Measurements from ENCODE around the gene CTR9.

The CTR9 gene

DNA sequence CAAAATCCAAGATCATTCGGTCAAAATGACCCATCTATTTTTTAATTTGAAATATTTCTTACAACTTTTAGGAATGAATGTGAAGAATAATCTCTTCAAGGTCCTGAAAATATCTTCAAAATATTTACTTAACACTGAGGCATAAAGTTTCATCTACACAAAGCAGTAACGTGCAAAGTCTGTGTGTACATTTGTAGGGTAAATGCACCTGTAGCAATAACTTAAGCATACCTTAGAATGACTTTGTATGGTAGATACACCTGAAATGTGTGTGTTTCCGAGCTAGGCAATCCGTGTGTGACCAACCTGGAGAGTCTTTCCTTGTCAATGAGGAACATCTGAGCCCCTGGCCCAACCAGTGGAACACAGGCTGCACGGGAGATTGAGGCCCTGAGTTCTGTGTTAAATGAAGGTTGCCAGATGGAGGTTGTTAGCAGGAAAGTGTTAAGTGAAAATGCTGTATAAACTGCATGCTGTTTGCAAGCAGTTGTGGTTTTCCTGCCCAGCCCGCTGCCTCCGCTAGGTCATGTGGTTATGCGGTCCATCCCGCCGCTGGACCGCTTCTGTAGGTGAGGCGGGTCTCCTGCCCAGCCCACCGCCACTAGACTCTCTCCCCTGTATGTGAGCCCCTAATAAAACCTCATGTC is 7.6 kb upstream of the CTR9 start:
- no peak for FAIRE-seq

DNA sequence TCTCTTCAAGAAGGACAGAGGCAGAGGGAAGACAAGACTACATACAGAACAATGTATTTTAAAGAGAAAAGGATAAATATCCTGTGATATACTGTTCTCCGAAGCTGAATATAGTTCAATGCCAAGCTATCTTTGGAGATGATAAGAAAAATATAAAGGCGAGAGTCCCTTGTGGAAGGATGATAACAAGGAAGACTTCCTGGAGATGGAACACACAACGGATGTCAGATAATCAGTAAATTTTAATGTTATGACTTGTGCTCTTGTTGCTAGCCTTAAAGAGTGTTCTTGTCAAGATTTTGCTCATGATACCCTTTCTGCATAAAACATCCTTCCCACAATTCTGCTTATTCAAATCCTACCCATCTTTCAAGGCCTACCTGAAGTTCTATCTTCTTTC is 6.8 kb upstream of the CTR9 start:
- FAIRE-seq = no peak

DNA sequence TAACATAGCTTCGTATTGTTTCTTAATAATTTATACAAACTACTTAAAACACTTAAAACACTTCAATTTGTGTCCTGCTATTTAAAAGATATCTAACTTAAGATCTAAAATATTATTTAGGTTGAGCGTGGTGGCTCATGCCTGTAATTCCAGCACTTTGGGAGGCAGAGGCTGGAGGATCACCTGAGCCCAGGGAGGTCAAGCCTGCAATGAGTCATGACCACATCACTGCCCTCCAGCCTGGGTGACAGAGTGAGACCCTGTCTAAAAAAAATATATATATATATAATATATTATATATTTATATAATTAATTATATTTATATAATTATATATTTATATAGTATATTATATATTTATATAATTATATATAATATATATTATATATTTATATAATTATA is 4.2 kb upstream of the CTR9 start:
- FAIRE-seq = no peak

DNA sequence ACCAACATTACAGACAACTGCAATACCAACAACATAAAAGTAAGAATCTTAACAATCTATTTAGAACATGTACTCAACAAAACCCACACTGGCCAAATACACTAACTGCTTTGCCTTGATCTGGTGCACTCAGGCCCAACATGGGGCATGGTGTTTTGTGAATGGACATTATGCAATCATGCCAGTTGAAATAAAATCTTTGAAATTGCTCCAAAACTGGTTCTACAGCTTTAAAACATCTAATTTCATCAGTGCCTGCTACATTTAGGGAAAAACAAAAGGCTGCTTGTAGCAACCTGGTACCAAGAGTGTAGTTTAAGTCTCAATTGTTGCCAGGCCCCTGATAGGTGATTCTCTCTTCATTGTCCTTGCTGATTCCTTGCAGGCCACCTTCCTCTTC is 3.3 kb upstream of the CTR9 start:
- no peak for FAIRE-seq

DNA sequence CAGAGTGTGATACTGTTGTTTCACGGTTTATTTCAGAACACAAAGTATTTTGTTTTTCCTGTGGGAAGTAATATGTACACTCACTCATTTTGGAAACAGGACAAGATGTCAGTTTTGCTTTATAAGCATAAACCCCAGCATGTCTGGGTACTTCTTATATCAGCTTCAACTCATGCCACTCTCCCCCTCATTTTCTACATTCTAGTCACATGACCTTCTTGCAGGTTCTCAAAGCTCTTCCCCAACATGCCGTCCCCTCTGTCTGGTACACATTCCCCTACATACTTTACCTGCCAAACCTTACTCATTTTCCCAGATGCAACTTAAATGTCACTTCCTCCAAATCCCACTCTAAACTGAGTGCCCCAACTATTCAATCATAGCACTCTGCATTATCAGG is 1.6 kb upstream of the CTR9 start:
- FAIRE-seq = no peak

DNA sequence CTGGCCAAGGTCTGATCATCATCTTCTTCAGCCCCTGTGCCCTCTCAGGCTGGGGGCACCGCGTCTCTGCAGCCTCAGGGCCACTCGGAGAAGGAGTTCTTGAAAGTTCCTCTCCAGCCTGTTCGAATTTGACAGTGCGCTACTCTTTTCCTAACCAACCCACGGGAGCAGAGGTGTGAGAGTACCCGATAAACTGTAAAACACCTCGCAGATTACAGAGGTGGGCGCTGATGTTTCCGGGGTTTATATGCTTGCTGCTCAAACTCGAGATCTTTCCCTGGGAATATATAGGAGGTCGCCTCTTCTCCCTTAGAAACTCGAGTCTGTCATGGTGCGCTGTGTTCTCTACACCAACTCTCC is 515 bp downstream of the CTR9 start:
- FAIRE-seq = no peak

DNA sequence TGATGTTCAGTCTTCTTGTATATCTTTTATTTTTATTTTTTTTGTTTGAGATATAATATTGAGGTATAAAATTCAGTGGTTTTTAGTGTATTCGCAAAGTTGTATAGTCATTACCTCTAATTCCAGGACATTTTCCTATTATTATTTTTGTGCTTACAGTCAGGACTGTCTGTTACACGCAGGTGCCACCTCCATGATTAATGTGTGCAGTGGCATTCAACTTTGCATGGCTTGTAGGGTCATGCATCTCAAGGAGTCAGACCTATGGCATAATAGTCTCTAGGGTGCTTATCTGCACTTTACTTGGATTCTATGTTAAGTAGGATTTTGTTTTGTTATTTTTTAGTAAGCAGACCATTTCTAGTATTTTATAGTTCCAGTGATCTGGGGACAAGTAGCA is 1.0 kb downstream of the CTR9 start:
- FAIRE-seq = no peak

DNA sequence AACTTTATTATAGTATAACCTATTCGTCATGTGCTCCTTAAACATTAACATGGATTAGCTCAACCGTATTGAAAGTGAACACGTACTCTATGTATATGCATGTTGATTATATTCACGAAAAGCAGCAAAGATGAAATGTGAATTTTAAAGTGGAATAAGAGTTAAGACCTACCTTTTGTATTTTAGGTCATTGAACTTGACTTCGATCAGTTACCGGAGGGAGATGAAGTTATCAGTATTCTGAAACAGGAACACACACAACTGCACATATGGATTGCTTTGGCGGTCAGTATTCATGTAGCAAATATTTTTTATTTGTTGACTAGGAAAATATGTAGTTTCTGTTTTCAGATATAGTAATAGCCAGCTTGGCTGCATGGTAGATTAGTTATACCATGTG is 1.4 kb downstream of the CTR9 start:
- FAIRE-seq = no peak

DNA sequence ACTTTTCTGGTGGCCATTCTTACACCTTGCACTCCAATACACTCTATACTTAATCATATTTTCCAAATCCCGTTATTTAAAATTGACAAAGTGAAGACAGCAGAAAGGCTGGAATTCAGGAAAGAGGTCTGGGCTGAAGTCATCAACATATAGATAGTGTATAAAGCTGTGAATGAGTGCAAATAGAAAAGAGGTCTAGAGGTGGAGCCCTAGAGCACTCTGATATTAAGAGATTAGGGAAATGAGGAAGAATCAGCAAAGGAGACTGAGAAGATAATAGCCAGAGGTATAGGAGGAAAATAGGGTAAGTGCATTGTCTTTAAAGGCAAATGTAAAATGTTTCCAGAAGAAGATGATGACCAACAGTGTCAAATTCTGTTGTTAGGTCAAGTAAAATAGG is 7.9 kb downstream of the CTR9 start:
- no peak for FAIRE-seq

DNA sequence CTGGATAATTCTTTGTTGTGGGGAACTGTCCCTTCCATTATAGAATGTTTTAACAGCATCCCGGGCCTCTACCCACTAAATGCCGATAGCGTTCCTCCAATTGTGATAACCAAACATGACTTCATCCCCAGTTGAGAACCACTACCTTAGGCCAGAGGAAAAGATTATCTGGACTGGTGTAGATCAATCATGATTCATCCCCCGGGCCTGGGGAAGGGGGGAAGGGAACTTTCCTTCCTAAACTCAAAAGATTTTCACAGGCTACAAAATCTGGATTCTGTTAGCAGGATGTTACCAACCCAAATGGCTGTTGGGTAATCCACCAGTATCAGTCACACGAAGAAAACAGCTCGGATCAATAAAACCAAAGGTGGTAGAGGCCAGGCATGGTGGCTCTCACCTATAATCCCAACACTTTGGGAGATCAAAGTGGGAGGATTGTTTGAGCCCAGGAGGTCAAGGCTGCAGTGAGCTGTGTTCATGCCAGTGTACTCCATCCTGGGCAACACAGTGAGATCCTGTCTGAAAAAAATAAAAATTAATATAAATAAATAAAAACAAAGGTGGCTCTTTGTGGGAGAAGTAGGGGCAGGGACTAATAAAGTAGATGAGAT is 10.1 kb downstream of the CTR9 start:
- FAIRE-seq = no peak

DNA sequence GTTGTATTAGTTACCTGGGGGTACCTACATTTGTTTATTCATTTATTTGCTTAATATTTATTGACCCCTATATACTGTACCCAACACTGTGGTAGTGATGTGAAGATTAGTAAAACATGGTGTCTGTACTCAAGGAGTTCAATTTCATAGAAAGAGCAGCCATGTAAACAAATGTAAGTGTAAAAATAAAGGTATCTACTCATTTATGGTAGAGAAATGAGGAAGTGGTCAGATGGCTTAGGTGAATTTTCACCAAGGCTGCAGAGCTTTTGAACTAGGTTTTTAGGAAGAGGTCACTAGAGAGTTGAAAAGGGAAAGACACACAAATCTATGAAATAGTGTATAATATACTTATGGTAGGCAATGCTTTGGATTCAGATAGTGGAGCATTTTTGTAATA is 11.1 kb downstream of the CTR9 start:
- FAIRE-seq = no peak

DNA sequence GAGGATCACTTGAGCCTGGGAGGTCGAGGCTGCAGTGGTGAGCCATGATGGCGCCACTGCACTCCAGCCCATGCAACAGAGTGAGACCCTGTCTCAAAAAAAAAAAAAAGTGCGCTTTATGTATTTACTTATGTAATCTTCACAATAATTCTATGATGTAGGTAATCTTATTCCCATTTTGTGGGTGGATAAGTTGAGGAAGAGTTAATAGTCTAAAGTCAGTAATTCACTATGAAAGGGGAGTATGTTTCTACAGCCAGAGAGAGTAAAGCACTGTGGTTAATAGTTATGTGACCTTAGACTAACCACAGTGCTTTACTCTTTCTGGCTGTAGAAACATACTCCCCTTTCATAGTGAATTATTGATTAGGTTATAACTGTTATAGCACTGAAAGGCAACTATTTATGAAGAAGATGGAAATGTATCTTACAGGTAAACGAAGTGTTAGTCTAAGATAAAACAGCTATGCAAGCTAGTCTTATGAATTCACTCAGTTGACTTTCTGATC is 11.9 kb downstream of the CTR9 start:
- FAIRE-seq = no peak

DNA sequence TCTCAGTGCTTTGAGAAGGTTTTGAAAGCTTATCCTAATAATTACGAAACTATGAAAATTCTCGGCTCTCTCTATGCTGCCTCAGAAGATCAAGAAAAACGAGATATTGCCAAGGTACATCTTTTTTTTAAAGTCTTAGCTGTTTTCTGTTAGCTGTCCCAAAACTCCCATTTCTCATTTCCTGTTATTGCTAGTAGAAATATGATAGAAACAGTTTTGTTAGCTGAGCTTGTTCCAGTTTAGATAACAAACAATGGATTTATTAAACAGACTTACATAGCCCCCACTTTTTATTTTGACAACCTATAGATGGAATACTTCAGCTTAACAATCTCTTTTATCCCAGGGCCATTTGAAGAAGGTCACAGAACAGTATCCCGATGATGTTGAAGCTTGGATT is 12.7 kb downstream of the CTR9 start:
- no peak for FAIRE-seq

DNA sequence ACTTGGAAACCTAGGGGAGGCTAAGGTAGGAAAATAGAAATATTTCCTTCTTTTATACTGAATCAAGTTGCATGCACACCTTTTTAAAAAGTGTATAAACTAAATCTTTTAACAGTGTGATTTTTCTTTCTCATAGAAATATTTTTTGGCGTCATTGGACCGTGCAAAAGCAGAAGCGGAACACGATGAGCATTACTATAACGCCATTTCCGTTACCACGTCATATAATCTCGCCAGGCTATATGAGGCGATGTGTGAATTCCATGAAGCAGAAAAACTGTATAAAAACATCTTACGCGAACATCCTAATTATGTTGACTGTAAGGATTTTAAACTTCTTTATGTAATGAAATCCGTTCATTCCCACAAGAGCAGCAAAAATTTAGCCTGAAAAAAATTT is 13.4 kb downstream of the CTR9 start:
- no peak for FAIRE-seq

DNA sequence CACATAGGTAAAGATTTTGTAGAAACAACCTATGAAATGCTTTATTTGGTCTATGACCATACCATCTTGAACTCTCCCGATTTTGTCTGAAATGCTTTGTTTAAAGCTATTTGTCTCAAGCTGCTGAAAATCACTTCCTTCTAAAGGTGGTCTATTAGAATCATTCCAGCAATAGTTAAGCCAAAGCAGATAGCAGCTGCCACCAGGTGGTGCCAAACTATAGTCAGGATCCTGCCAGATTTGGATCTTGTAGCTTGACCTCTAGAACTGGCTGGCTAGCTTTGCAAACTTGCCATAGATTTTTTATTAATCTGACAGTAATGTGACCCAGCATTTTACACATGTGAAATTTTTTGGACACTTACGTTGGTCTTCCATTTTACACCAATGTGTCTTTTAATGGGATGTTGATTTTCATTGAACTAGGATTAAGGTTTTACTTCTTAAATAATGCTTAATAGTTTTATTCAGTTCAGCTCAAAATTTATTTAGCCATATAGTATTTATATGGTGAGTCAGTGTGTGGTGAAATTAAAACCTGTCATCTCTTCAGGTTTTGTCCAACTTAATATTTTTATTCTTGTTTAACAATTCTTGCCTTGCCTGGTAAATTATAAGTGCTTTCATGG is 19.7 kb downstream of the CTR9 start:
- FAIRE-seq = no peak

DNA sequence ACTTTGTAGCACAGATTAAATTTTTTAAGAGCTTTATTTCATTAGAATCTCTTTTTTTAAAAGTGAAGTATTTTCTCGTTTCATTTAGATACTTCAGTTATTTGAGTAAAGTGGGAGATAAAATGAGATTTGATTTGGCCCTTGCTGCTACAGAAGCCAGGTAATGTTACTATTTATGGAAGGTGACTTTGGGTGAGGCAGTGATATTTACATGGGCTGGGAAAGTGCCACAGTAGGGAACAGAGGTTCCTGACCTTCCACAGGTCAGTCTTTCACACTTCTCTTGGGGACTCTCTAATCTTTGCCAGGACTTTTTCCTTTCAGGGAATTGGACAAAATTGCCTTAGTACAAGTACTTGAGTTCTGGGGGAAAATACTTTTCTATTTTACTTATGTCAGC is 20.4 kb downstream of the CTR9 start:
- no peak for FAIRE-seq

DNA sequence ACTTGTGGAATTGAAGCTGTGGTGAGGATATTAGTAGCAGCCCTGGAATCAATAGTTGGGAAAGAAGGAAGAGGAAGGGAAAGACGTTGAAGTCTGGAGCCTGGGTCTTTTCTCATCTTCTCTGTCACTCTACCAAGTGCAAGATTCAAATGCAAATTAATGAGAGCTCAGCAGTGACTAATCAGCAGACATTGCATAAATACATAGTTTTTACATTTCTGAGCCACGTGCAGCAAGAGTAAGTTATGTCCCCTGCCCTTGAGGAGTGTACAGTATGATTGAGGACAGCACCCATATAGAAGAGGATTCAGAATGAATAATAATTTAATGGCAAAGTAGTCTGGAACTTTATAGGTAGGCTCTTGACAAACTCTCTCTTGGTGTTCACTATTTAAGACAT is 23.8 kb downstream of the CTR9 start:
- FAIRE-seq = no peak

DNA sequence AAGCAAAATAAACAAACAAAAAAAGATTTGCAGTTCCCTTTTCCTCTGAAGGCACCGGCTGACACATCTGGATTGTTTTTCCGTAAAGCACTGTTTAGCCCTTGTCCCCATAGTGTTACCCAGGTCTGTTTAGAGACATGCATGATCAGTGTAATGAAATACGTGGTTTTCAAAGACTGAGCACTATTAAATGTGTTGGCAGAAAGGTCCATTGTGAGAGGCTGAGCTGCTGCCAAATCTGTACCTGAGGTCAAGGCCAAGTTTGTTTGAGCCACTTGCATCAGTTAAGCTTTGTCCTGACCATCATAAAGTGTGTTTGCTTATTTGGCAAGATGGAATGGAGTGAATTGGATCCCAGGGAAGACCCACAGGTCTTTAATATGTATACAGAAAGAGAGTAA is 26.3 kb downstream of the CTR9 start:
- FAIRE-seq = no peak

DNA sequence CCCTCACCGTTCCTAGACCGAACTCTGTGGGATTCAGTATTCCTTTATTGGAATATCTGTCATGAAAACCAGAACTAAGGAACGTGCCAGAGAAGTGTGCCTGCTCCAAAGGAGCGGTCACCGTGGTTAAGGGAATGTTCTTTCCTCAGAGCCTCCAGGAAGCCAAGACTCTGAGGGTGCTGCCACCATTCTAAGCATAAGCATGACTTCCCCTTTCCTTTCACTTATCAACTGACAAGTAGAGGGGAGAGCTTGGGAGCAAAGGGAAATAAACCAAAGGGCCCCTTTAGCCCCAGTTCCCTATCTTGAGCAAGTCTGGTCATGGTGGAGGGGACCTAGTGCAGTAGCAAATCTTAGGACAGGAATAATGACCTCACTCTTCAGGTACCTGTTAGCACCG is 26.8 kb downstream of the CTR9 start:
- FAIRE-seq = no peak

DNA sequence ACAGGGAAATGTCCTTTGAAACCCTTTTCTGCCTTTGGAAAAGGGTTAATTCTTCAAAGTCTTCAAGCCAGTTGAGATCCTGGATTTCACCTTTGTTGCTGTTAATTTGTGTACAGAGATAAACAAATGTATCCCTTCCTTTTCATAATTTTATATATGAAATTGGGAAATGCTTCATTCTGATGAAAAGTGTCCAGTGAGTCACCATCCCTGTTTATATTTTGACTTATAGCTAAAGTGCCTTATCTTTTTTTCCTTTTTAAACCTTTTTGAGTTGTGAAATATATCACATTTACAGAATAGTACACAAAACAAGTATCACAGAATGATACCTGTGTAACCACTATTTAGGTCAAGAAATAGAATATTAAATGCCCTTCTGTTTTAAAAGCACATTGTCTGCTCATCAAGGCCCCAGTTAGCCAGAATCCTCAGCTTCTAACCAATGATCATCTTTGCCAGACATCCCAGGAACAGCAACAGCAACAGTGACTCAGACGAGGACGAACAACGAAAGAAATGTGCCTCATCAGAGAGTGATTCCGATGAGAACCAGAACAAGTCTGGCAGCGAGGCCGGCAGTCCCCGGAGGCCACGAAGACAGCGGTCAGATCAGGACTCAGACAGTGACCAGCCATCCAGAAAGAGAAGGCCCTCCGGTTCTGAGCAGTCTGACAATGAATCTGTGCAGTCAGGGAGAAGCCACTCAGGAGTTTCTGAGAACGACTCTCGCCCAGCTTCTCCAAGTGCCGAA is 27.3 kb downstream of the CTR9 start:
- FAIRE-seq = no peak

DNA sequence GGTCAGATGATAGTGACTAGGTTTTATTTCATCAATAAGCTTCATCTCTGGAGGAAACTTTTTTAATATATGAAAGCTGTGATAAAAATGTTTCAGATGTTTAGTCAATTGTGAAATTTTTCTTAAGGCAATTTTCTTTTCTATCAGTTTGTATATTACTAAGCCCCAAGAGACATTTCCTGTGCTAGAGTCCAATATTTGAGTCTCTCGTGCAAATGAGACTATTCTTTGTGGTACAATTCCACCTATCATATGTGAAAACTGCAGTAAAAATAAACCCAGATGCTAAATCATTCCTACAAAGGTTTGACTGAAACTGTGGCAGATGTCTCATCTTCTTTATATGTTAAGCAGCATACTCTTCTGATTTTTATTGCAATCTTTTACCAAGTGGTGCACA is 28.0 kb downstream of the CTR9 start:
- no peak for FAIRE-seq

DNA sequence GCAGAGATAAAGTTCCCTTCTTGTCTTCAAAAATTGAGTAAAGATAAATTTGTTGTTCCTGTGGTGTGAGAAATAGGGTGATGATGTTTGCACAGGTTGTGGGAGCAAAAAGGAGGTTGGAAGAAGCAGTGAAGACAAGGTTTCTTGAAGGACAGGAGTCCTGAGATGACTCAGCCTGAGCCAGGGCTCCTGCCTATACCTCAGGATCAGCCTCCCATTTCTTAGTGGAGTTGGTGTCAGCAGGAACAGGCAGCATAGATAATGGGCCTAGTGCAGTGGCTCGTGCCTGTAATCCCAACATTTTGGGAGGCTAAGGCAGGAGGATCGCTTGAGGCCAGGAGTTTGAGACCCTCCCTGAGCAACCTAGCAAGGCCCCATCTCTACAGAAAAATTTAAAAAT is 29.0 kb downstream of the CTR9 start:
- no peak for FAIRE-seq

DNA sequence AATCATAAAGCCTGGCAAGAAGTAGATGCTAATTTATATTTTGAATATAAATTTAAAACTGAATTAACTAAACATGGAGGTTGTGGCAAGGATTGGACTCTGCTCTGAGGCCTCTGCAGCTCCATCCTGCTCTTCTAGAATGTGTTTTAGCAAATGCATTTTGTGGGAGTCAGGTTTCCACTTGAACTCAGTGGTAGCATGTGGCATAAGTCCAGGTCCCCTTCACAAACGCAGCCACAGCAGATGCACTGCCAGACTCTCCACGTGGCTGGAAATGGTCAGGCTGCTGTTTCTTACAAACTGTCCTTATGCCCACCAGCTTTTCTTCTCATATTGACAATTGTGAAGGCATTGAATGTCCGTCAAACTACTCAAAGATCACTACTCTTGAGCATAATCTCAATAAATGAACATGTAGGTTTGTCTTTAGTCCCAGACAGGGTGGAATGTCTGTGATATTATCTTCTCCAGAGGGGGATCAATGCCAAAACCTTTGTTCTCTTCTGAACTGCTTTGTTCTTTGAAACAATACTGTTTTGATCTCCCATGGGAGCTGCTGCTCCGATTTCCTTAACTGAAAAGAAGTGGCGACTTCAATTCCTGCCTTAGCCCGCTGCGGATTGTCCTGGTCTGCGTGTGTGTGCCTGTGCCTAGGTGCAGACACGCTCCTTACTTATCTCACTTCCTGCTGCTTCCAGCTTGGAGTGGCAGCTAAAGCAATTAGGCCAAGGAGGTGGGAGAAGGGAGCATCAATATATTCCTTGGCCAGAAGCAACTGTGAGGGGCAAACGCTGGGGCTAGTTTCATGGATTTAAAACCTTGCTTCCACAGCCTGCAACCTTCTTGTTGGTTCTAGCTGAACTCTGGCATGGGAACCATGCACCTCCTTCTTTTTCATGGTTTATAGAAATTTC is 33.4 kb downstream of the CTR9 start:
- FAIRE-seq = no peak

All from endometrium (tissue), 2 donors.